ENCODE data around the gene GAPT.

DNA sequence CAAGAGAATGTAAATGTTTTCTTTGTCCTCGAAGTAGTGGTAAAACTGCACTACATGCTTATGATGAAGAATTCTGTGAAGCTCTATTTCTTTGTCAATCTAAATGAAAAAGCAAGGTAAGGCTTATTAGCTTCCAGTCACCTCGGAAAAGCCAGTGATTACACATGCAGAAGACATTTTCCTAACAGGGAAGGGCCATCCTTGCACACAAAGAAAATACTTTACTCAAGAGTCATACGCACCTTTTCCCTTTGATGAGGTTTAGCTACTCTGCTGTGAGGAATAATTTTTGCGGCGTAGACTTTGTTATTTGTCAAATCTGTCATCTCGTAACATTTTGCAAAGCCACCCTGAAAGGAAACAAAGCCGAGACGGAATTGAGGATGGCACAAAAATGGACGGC lies 32.5 kb upstream of the GAPT start:
- TF ChIP-seq, protein P1, sequence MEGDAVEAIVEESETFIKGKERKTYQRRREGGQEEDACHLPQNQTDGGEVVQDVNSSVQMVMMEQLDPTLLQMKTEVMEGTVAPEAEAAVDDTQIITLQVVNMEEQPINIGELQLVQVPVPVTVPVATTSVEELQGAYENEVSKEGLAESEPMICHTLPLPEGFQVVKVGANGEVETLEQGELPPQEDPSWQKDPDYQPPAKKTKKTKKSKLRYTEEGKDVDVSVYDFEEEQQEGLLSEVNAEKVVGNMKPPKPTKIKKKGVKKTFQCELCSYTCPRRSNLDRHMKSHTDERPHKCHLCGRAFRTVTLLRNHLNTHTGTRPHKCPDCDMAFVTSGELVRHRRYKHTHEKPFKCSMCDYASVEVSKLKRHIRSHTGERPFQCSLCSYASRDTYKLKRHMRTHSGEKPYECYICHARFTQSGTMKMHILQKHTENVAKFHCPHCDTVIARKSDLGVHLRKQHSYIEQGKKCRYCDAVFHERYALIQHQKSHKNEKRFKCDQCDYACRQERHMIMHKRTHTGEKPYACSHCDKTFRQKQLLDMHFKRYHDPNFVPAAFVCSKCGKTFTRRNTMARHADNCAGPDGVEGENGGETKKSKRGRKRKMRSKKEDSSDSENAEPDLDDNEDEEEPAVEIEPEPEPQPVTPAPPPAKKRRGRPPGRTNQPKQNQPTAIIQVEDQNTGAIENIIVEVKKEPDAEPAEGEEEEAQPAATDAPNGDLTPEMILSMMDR (IDR thresholded peaks at IDR 0.05; ENCODE audit: extremely low read depth in 1 of 2, insufficient read depth in 1 of 2, low read depth in 1 of 2, low read length in 2 of 2), result no peak
- TF ChIP-seq FOS (IDR thresholded peaks at IDR 0.05; ENCODE audit: borderline replicate concordance, insufficient read depth, low read length), result no peak
- TF ChIP-seq POLR2A (IDR thresholded peaks at IDR 0.05; ENCODE audit: low read depth, low read length), result no peak
- TF ChIP-seq EZH2 (IDR thresholded peaks at IDR 0.05; ENCODE audit: borderline replicate concordance, low read depth, low read length, severe bottlenecking), result no peak
- no peak for TF ChIP-seq GATA2 (IDR thresholded peaks at IDR 0.05; ENCODE audit: insufficient read depth, insufficient read length, low read depth, low read length)
- no peak for TF ChIP-seq JUN (IDR thresholded peaks at IDR 0.05; ENCODE audit: borderline replicate concordance, insufficient read depth, insufficient read length, low read depth)
- no peak for TF ChIP-seq POLR2AphosphoS5 (IDR thresholded peaks at IDR 0.05; ENCODE audit: insufficient read depth, low read depth, low read length)
- TF ChIP-seq MYC (IDR thresholded peaks at IDR 0.05; ENCODE audit: low read depth, low read length), result no peak
- TF ChIP-seq, protein P2, sequence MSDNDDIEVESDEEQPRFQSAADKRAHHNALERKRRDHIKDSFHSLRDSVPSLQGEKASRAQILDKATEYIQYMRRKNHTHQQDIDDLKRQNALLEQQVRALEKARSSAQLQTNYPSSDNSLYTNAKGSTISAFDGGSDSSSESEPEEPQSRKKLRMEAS (IDR thresholded peaks at IDR 0.05; ENCODE audit: insufficient read depth, insufficient read length), result no peak

All from endothelial cell of umbilical vein (primary cell).